Colonic mucosa (tissue), 4 donors: ENCODE results near the gene CAVIN1. TPM values are rescaled to one million over a fixed set of nuclear protein-coding genes. Genes with fewer than 3 reads are reported as not detected.
"Not testable (repeated sequence)": the region's sequence is repeated elsewhere in the genome, so short reads cannot be mapped to it uniquely, and the experiment has no call there.

Experiments
- DNase-seq: peaks from one replicate; pipeline ENCODE4 v3.0.0-alpha.2; 2020
- H3K27ac ChIP-seq: fragments of 200-600 bp; one replicate; pipeline ENCODE4 v1.8.0; 2021
- H3K27me3 ChIP-seq: fragments of 200-600 bp; one replicate; pipeline ENCODE4 v1.8.0; 2021
- H3K36me3 ChIP-seq: fragments of 200-600 bp; one replicate; pipeline ENCODE4 v1.8.0; 2021
- H3K4me1 ChIP-seq: fragments of 200-600 bp; one replicate; pipeline ENCODE4 v1.8.0; 2021; ENCODE audit warnings: mild to moderate bottlenecking
- H3K4me3 ChIP-seq: fragments of 200-600 bp; one replicate; pipeline ENCODE4 v1.8.0; 2021
- H3K9ac ChIP-seq, 2 donors: one replicate each; pipeline ENCODE4 v1.7.0; 2013; ENCODE audit warnings: control low read depth in 2 of 2, low read depth in 2 of 2, low read length in 2 of 2
- H3K9me3 ChIP-seq: fragments of 200-600 bp; one replicate; pipeline ENCODE4 v1.8.0; 2021
- CTCF ChIP-seq: fragments of 200-600 bp; IDR thresholded peaks from one replicate; pipeline ENCODE4 v1.8.0; 2022; ENCODE audit warnings: antibody characterized with exemption, mild to moderate bottlenecking
- intact Hi-C: fragments of 100-400 bp; cut with DNase I; formaldehyde crosslinking; loops from one replicate; pipeline ENCODE4 v1.14.1; 2022
- total RNA-seq, 2 donors: library from RNA; stranded (reverse); fragmentation: NEBNext Ultra II Directional in 1 of 2; extraction: Animal tissue kit (Norgen Biotek cat#: 25700) in 1 of 2; gene quantifications; one replicate each; pipeline ENCODE4 v1.2.1, GENCODE V29; 2021
- donor health status: healthy.
- donor health status: DM: no; HTN: no; CAD: no.
- donor health status: DM: no; HTN: no; CAD: no.

Gene CAVIN1
- total RNA-seq, 2 donors from 2014 or later: 25.2 to 74.6 TPM

GRCh38 chr17:42399948-42400843, 22.9 kb downstream of the CAVIN1 start:
- H3K4me1 ChIP-seq: no peaks in the 10 kb centered on the region
- intact Hi-C loops: no loop called here
- H3K27ac ChIP-seq: no peak overlapping the region

GRCh38 chr17:42399121-42399520, 23.9 kb downstream of the CAVIN1 start:
- Histone ChIP-seq H3K4me1 (no peaks in the 10 kb centered on the region), H3K27me3 (no peaks in the 10 kb centered on the region), H3K9ac (no peak overlapping the region), H3K9me3 (no peaks in the 10 kb centered on the region), H3K4me3 (no peak overlapping the region), H3K36me3 (no peaks in the 10 kb centered on the region), H3K27ac (no peak overlapping the region)
- intact Hi-C loops: no loop called here
- no peak for DNase-seq
- no peak for TF ChIP-seq CTCF

More at GRCh38 chr17:42399948-42400843, 22.9 kb downstream of the CAVIN1 start:
- H3K9me3 ChIP-seq: no peaks in the 10 kb centered on the region
- no peaks in the 10 kb centered on the region for H3K27me3 ChIP-seq
- no peaks in the 10 kb centered on the region for H3K36me3 ChIP-seq
- TF ChIP-seq CTCF: no peak
- no peak for DNase-seq
- no peak overlapping the region for H3K9ac ChIP-seq
- H3K4me3 ChIP-seq: no peak overlapping the region

GRCh38 chr17:42395601-42396000, 27.5 kb downstream of the CAVIN1 start:
- H3K36me3 ChIP-seq, H3K9ac ChIP-seq, H3K27ac ChIP-seq, DNase-seq, H3K4me1 ChIP-seq, H3K4me3 ChIP-seq, H3K27me3 ChIP-seq, intact Hi-C loops, H3K9me3 ChIP-seq: not testable (repeated sequence)

- Histone ChIP-seq H3K4me1 (no peaks in the 10 kb centered on the region), H3K27me3 (no peaks in the 10 kb centered on the region), H3K4me3 (no peak overlapping the region), H3K9me3 (no peaks in the 10 kb centered on the region), H3K27ac (no peak overlapping the region), H3K36me3 (no peaks in the 10 kb centered on the region), H3K9ac (no peak overlapping the region)
- DNase-seq: no peak
- intact Hi-C loops: no loop called here
- TF ChIP-seq CTCF: no peak
Measured at GRCh38 chr17:42394838-42395237, 28.2 kb downstream of the CAVIN1 start.

GRCh38 chr17:42392692-42393415, 30.2 kb downstream of the CAVIN1 start:
- intact Hi-C loops: no loop called here
- H3K27ac ChIP-seq: no peak overlapping the region
- no peak for TF ChIP-seq CTCF

GRCh38 chr17:42391439-42391838, 31.6 kb downstream of the CAVIN1 start:
- H3K4me3 ChIP-seq, H3K9ac ChIP-seq, H3K4me1 ChIP-seq, H3K36me3 ChIP-seq, H3K9me3 ChIP-seq, DNase-seq, H3K27ac ChIP-seq, H3K27me3 ChIP-seq, intact Hi-C loops: not testable (repeated sequence)

More at GRCh38 chr17:42392692-42393415, 30.2 kb downstream of the CAVIN1 start:
- Histone ChIP-seq H3K36me3 (no peaks in the 10 kb centered on the region), H3K9ac (no peak overlapping the region), H3K9me3 (no peaks in the 10 kb centered on the region), H3K27me3 (no peaks in the 10 kb centered on the region), H3K4me3 (no peak overlapping the region), H3K4me1 (no peaks in the 10 kb centered on the region)
- DNase-seq: no peak
